Medulla oblongata (tissue), 1 donor: ENCODE data around the gene MRM1.
"Not testable (repeated sequence)": the region's sequence is repeated elsewhere in the genome, so short reads cannot be mapped to it uniquely, and the experiment has no call there.

Experiments
- DNase-seq: peaks from one replicate; pipeline ENCODE4 v3.0.0-alpha.2; 2015; ENCODE audit errors: extremely low spot score

The MRM1 gene

GRCh38 chr17:36600936-36601302, 464 bp upstream of the MRM1 start:
- DNase-seq: peak; percentile 7

DNA sequence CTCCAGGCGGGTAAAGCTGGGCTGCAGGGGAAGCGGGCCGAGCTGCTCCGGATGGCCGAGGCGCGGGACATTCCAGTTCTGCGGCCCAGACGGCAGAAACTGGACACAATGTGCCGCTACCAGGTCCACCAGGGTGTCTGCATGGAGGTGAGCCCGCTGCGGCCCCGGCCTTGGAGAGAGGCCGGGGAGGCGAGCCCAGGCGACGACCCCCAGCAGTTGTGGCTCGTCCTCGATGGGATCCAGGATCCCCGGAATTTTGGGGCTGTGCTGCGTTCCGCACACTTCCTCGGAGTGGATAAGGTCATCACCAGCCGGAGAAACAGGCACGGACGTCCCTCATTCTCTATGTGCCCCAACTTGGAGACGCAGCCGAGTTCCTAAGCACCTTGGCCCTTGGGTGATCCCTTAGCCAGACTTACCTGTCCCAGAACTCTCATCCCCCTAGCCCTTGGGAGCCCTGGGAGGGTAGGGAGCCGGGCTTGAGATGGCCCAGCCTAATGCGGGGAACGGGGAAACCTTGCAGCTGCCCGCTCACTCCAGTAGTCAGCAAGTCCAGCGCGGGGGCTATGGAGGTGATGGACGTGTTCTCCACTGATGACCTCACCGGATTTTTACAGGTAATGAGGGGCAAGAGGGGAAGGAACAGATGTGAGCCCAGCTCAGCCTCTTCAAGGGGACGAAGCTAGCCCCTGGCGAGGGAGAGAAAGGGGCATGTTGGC, 806 bp downstream of the MRM1 start:
- DNase-seq: no peak

DNA sequence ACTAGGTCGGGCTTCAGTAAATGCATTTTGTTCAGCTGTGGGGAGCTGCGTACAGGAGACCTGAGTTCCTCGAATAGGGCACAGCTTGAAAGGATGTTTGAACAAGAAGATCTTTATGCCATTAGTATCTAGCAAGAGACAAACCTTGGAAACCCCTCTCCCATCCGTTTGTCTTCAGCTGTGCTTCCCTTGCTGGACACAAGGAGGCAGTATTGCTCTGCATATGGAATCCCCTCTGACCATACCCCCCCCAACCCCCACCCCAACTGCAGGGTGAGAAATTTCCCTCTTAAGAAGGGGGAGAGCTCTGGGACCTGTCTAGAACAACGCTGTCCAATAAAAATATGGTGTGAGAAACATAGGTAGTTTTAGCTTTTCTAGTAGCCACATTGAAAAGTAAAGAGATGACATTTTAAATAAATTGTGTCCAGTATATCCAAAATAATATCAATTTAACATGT, 1.6 kb downstream of the MRM1 start:
- DNase-seq: peak; percentile 62

DNA sequence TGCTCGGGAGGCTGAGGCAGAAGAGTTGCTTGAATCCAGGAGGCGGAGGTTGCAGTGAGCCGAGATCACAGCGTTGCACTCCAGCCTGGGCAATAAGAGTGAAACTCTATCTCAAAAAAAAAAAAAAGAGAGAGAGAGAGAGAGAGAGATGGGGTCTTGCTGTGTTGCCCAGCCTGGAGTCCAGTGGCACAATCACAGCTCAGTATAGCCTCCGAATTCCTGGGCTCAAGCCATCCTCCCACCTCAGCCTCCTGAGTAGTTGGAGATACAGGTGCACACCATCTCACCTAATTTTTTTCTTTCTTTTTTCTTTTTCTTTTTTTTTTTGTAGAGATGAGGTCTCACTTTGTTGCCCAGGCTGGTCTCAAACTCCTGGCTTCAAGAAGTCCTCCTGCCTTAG, 3.6 kb downstream of the MRM1 start:
- not testable (repeated sequence) for DNase-seq

GRCh38 chr17:36608280-36608679, 6.9 kb downstream of the MRM1 start:
- DNase-seq: no peak

- peak; percentile 33 for DNase-seq
Observed at GRCh38 chr17:36608794-36609497, 7.6 kb downstream of the MRM1 start.

DNA sequence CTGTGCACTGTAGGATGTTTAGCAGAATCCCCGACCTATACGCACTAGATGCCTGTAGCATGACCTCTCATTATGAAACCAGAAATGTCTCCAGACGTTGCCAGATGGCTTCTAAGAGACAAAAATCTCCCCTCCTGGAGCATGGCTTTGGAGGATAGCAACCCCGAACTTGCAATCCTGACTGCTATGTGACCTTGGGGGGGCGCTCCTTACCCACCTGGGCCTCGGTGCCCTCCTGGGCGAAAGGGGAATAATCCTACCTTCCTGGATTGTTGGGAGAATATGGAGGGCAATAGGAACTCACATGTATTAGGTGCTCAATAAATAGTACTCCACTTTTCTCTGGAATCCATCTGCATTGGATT, 8.1 kb downstream of the MRM1 start:
- DNase-seq: no peak

GRCh38 chr17:36610474-36610873, 9.1 kb downstream of the MRM1 start:
- no peak for DNase-seq

GRCh38 chr17:36611345-36612072, 10.1 kb downstream of the MRM1 start:
- no peak for DNase-seq

- no peak for DNase-seq
Observed at GRCh38 chr17:36612323-36612722, 10.9 kb downstream of the MRM1 start.

GRCh38 chr17:36613155-36613554, 11.8 kb downstream of the MRM1 start:
- DNase-seq: no peak

- DNase-seq: no peak
Observed at GRCh38 chr17:36614081-36614480, 12.7 kb downstream of the MRM1 start.

GRCh38 chr17:36614933-36615332, 13.6 kb downstream of the MRM1 start:
- no peak for DNase-seq

DNA sequence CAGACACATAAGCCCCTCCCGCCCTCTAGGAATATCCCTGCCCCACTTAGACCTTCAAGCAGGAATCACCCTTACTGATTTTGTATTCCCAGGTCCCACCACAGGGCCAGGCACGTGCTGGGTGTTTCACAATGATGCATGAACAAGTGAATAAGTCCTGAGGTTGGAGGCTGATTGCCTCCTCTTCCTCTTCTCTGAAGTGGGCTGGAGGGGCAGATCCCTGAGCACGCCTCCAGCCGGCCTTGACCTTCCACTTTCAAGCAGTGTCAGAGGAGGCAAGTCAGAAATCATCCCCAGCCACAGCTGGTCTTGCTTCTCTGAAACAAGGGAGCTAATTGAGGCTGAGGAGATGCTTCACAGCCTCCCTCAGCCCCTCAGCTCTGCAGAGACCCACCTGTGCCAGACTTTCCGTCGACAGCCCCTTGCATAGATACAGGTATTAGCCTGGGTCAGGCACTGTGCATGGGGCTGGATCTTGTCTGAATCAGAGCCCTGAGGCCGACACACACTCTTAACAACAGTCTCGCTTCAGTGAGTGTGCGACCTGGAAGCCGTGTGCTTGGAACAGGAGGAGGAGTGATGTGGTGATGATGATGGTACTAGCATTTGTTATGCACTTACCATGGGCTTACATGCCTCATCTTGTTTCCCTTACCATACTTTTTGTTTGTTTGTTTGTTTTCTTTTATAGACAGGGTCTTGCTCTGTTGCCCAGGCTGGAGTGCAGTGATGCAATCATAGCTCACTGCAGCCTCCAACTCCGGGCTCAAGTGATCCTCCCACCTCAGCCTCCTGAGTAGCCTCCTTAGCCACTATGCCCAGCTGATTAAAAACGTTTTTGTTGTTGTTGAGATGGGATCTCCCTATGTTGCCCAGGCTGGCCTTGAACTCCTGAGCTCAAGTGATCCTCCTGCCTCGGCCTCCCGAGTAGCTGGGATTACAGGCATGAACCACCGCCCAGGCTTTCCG, 15.0 kb downstream of the MRM1 start:
- DNase-seq: no peak

- no peak for DNase-seq
Observed at GRCh38 chr17:36617773-36618172, 16.4 kb downstream of the MRM1 start.

GRCh38 chr17:36623281-36623680, 21.9 kb downstream of the MRM1 start:
- DNase-seq: no peak

DNA sequence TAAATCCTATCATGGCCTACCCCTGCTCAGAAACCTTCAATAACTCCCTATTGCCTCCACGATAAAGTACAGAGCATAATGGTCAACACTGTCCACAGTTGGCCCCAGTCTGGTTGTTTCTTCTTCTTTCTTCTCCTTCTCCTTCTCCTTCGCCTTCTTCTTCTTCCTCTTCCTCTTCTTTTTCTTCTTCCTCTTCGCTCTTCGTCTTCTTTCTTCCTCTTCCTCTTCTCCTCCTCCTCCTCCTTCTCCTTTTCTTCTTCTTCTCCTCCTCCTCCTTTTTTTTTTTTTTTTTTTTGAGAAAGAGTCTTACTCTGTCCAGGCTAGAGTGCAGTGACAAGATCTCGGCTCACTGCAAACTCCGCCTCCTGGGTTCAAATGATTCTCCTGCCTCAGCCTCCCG, 23.8 kb downstream of the MRM1 start:
- DNase-seq: no peak

DNA sequence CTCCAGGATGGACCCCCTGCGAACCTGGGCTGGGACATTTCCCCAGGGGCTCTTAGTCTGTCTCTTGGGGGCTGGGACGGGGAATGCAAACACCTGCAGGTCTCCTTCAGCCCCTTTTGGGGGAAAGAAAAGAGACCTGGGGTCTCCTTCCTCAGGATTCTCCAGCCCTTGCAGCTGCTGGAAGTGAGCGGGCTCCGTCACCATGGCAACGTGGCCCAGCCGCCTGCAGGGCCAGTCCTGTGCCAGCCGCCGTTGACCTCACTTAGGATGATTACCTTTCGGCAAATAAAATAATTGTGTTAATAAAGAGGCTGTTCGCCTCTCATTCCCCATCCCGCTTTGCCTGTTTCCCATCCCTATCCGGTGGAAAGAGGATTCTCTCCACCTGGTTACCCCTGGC, 25.7 kb downstream of the MRM1 start:
- DNase-seq: no peak

DNA sequence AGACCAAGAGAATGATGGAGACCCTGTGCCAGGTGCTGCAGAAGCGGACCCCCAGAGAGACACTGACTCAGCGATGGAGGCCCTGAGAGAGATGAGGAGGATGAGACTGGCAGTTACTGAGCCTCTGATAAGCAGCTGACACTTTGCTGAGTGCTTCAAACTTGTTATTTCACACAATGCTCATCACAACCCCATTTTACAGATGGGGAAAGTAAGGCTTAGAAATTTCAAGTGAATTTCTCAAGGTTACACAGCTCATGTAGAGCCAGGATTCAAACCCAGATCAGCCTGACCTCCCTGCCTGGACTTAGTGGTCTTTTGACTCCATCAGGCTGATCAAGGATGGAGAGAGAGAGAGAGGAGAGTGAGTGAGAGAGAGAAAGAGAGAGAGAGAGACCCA, 27.2 kb downstream of the MRM1 start:
- DNase-seq: no peak

GRCh38 chr17:36629252-36629847, 28.0 kb downstream of the MRM1 start:
- DNase-seq: peak; percentile 77

GRCh38 chr17:36629970-36630502, 28.7 kb downstream of the MRM1 start:
- DNase-seq: no peak
